ENCODE results near the gene CALD1. TPM values are rescaled to one million over a fixed set of nuclear protein-coding genes. Genes with fewer than 3 reads are reported as not detected.

Gene CALD1
- total and polyA plus RNA-seq, 7 donors: 16.8 to 59.5 (median 25.0) TPM

DNA sequence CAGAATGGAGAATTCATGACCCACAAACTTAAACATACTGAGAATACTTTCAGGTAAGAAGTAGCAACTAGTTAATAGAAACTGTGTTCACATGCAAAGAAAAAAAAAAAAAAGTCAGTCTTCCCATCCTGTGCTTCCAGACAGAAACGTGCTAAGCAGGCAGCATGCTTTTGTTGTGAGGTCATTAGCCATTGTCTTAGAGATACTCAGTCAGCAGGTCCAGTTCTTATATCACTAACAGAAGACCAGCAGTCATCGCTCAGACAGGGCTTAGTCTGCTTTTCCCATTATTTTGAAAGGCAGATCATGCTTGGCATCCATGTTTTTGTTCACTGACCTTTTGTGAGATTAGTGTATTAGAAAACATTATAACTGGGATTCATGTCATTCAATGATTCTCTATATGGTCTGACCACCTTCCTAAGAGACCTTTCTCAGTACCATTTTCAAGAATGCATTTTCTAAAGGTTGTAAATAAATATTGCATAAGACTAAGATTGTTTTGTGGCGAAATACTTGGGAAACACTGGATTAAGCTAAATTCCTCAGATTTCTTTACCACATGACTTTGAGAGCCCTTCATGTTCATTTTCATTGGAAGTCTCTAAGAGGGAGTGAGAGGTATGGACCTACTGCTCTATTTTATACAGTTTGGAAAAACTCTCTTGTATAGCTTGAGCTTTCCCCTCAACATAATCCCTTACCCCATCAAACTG lies 161.9 kb downstream of the CALD1 start:
- intact Hi-C loops (cut with DNase I): no loop called here
- ATAC-seq (no peak), DNase-seq (no peak)
- Histone ChIP-seq H3K4me3 (no peak overlapping the region), H3K27ac (no peak overlapping the region), H3K4me1 (no peaks in the 10 kb centered on the region), H3K36me3 (ENCODE audit: insufficient read depth in 1 of 2, low read depth in 1 of 2) (no peaks in the 10 kb centered on the region), H3K9me3 (no peaks in the 10 kb centered on the region), H3K27me3 (ENCODE audit: insufficient read depth in 3 of 3, low read length in 2 of 3) (no peaks in the 10 kb centered on the region)
- TF ChIP-seq, protein P1, sequence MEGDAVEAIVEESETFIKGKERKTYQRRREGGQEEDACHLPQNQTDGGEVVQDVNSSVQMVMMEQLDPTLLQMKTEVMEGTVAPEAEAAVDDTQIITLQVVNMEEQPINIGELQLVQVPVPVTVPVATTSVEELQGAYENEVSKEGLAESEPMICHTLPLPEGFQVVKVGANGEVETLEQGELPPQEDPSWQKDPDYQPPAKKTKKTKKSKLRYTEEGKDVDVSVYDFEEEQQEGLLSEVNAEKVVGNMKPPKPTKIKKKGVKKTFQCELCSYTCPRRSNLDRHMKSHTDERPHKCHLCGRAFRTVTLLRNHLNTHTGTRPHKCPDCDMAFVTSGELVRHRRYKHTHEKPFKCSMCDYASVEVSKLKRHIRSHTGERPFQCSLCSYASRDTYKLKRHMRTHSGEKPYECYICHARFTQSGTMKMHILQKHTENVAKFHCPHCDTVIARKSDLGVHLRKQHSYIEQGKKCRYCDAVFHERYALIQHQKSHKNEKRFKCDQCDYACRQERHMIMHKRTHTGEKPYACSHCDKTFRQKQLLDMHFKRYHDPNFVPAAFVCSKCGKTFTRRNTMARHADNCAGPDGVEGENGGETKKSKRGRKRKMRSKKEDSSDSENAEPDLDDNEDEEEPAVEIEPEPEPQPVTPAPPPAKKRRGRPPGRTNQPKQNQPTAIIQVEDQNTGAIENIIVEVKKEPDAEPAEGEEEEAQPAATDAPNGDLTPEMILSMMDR (IDR thresholded peaks at IDR 0.05): no peak
- WGBS, 3 donors: 59 to 66% (median 64%) methylated on average over 3 of the region's 3 CpGs

- Histone ChIP-seq H3K9me3 (no peaks in the 10 kb centered on the region), H3K4me3 (no peak overlapping the region), H3K4me1 (no peaks in the 10 kb centered on the region), H3K27ac (no peak overlapping the region), H3K27me3 (ENCODE audit: insufficient read depth in 3 of 3, low read length in 2 of 3) (no peaks in the 10 kb centered on the region), H3K36me3 (ENCODE audit: insufficient read depth in 1 of 2, low read depth in 1 of 2) (no peaks in the 10 kb centered on the region)
- TF ChIP-seq, protein P1 (IDR thresholded peaks at IDR 0.05): no peak
- DNase-seq (no peak), ATAC-seq (no peak)
- intact Hi-C loops (cut with DNase I): no loop called here
- 79 to 85% (median 84%) methylated on average over 5 of the region's 5 CpGs for WGBS, 3 donors
Observed at GRCh38 chr7:134941952-134942351, 162.5 kb downstream of the CALD1 start.

DNA sequence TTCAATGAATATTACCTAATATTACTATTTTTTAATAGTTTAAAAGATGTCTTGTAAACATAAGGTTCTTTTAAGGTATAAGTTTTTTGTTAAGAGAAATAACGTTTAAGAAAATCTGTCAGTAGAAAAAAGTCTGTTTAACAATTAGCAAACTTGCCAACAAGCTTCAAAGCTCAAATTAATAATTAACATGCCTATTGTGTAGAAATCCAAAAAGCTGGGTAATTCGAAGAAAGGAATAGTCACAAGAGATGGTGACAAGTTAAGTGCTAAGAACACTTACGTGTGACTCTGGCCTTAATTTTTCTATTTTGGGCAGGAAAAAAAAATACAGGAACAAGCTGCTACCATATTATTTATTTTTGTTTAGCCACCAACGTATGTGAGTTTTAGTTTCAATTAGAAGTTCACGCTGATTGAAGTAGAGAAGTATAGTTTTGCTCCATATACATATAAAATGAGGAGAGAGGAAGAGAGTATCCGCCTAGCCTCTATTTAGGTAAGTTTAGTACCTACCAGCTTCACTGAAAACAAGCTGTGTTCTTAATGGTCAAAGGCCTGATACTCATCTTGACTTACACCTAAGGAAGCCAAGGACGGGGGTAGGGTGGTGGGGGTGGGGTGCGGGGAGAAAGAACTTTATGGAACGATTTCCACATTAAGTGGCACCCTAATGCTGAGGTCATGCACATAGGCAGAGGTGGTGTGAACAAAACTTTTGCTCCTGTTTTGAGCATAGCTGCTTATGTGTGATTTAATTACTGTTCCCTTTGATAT lies 163.4 kb downstream of the CALD1 start:
- no peak for ATAC-seq
- WGBS, 3 donors: 76 to 88% (median 81%) methylated on average over 9 of the region's 9 CpGs
- intact Hi-C loops (cut with DNase I): no loop called here
- H3K4me3 ChIP-seq: no peak overlapping the region
- no peaks in the 10 kb centered on the region for H3K9me3 ChIP-seq
- H3K4me1 ChIP-seq: no peaks in the 10 kb centered on the region
- no peaks in the 10 kb centered on the region for H3K27me3 ChIP-seq (ENCODE audit: insufficient read depth in 3 of 3, low read length in 2 of 3)
- H3K27ac ChIP-seq: no peak overlapping the region
- no peaks in the 10 kb centered on the region for H3K36me3 ChIP-seq (ENCODE audit: insufficient read depth in 1 of 2, low read depth in 1 of 2)
- TF ChIP-seq, protein P1 (IDR thresholded peaks at IDR 0.05): no peak
- DNase-seq: no peak

DNA sequence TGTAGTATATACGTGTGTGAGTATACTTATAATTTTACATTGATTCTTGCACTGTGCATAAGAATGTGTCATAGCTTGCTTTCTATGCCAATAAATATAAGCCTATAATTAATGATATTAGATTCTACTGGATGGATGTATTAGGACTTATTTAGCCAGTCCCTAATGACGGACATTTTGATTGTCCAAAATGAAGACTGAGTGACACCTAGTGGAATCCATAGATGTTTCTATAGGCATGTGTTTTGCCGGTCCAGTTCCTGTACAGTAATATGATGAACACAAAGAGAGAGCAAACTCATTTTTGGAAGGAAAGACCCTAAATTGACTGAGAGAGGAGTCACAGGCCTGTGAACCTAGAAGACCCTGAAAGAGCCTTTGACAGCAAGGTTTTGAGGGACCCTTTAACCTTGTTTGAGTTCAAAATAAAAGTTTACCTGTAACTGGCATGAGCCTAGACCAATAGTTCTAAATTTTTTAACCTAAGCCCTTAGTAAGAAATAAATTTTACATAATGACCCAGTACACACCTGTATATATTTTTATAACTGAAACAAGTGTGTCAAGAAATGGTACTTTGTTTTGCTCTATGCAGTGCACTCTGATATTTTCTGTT lies 164.5 kb downstream of the CALD1 start:
- 47 to 59% (median 49%) methylated on average over 3 of the region's 3 CpGs for WGBS, 3 donors
- TF ChIP-seq, protein P1 (IDR thresholded peaks at IDR 0.05): peak; percentile 32
- no peak overlapping the region for H3K27ac ChIP-seq
- intact Hi-C loops (cut with DNase I): no loop called here
- peaks cover 0 to 4% of the 10 kb centered on the region in 2 donors for H3K36me3 ChIP-seq (ENCODE audit: insufficient read depth in 1 of 2, low read depth in 1 of 2)
- H3K9me3 ChIP-seq: no peaks in the 10 kb centered on the region
- no peak overlapping the region for H3K4me3 ChIP-seq
- no peak for ATAC-seq
- no peaks in the 10 kb centered on the region for H3K27me3 ChIP-seq (ENCODE audit: insufficient read depth in 3 of 3, low read length in 2 of 3)
- no peaks in the 10 kb centered on the region for H3K4me1 ChIP-seq
- DNase-seq: no peak

Data from psoas muscle (tissue), 8 donors.